IPS-20b (cell line): Measurements from ENCODE around the gene OS9.
A peak's percentile ranks its signal among the peaks of the same experiment; 100 is the strongest.

Source experiments
- H3K27ac ChIP-seq: one replicate; pipeline ENCODE4 v1.5.1; 2013; ENCODE audit warnings: low read length
- H3K27me3 ChIP-seq: 2 replicates; pipeline ENCODE4 v1.6.1; 2013; ENCODE audit warnings: mild to moderate bottlenecking, low read length, inconsistent platforms; ENCODE audit not compliant: insufficient read depth
- H3K36me3 ChIP-seq: 2 replicates; pipeline ENCODE4 v1.6.1; 2013; ENCODE audit warnings: low read depth, mild to moderate bottlenecking, inconsistent platforms, low read length, moderate library complexity; ENCODE audit not compliant: insufficient read depth
- H3K4me1 ChIP-seq: 2 replicates; pipeline ENCODE4 v1.6.1; 2013; ENCODE audit warnings: mild to moderate bottlenecking, control low read depth, inconsistent platforms, low read length, moderate library complexity; ENCODE audit not compliant: insufficient read depth
- H3K4me3 ChIP-seq: 2 replicates; pipeline ENCODE4 v1.5.1; 2013; ENCODE audit warnings: mild to moderate bottlenecking, low read length, inconsistent platforms
- H3K9ac ChIP-seq: 2 replicates; pipeline ENCODE4 v1.6.1; 2013; ENCODE audit warnings: low read depth, mild to moderate bottlenecking, inconsistent platforms, low read length, moderate library complexity
- H3K9me3 ChIP-seq: 2 replicates; pipeline ENCODE4 v1.6.1; 2013; ENCODE audit warnings: mild to moderate bottlenecking, low read depth, low read length, inconsistent platforms; ENCODE audit not compliant: insufficient read depth

OS9 gene

GRCh38 chr12:57752668-57753000 is 58.7 kb downstream of the OS9 start:
- Histone ChIP-seq H3K4me3 (peak overlapping the region; percentile 58), H3K4me1 (peaks cover 24% of the 10 kb centered on the region), H3K27ac (no peak overlapping the region), H3K27me3 (peaks cover 42% of the 10 kb centered on the region), H3K9me3 (no peaks in the 10 kb centered on the region), H3K36me3 (peaks cover 33% of the 10 kb centered on the region), H3K9ac (no peak overlapping the region; the same call in 1 of the 2 replicates)

GRCh38 chr12:57753756-57754337 is 59.9 kb downstream of the OS9 start:
- Histone ChIP-seq H3K27me3 (peaks cover 50% of the 10 kb centered on the region), H3K4me1 (peaks cover 24% of the 10 kb centered on the region), H3K4me3 (peak overlapping the region; percentile 81), H3K9ac (no peak overlapping the region; the same call in 1 of the 2 replicates), H3K27ac (no peak overlapping the region), H3K9me3 (no peaks in the 10 kb centered on the region), H3K36me3 (peaks cover 21% of the 10 kb centered on the region)

GRCh38 chr12:57754411-57755193 is 60.7 kb downstream of the OS9 start, which contains the start of gene MARCHF9:
Gene MARCHF9 (plus strand): TSS chr12:57755103. CDS start chr12:57755529, 426 bp downstream.
- H3K4me3 ChIP-seq: peak within 1 kb of the TSS; percentile 81
- H3K27me3 ChIP-seq: peaks cover 50% of the 10 kb centered on the region
- H3K36me3 ChIP-seq: peaks cover 13% of the 10 kb centered on the region
- no peak within 1 kb of the TSS for H3K27ac ChIP-seq
- H3K4me1 ChIP-seq: peaks cover 24% of the 10 kb centered on the region
- H3K9ac ChIP-seq: peak within 1 kb of the TSS; percentile 17; the same call in 1 of the 2 replicates
- no peaks in the 10 kb centered on the region for H3K9me3 ChIP-seq

GRCh38 chr12:57755194-57755453 is 61.2 kb downstream of the OS9 start:
- H3K27ac ChIP-seq: no peak overlapping the region
- H3K36me3 ChIP-seq: peaks cover 9% of the 10 kb centered on the region
- peaks cover 50% of the 10 kb centered on the region for H3K27me3 ChIP-seq
- H3K4me1 ChIP-seq: peaks cover 24% of the 10 kb centered on the region
- no peak overlapping the region for H3K9ac ChIP-seq
- H3K9me3 ChIP-seq: no peaks in the 10 kb centered on the region
- H3K4me3 ChIP-seq: no peak overlapping the region

- no peak overlapping the region for H3K9ac ChIP-seq
- H3K36me3 ChIP-seq: peaks cover 3% of the 10 kb centered on the region
- H3K27ac ChIP-seq: no peak overlapping the region
- H3K4me3 ChIP-seq: peak overlapping the region; percentile 57
- H3K9me3 ChIP-seq: no peaks in the 10 kb centered on the region
- H3K4me1 ChIP-seq: peaks cover 24% of the 10 kb centered on the region
- peaks cover 51% of the 10 kb centered on the region for H3K27me3 ChIP-seq
Observed at GRCh38 chr12:57755454-57756372, 61.8 kb downstream of the OS9 start.

- no peaks in the 10 kb centered on the region for H3K9me3 ChIP-seq
- H3K36me3 ChIP-seq: no peaks in the 10 kb centered on the region
- peak overlapping the region; percentile 57 for H3K4me3 ChIP-seq
- H3K27ac ChIP-seq: no peak overlapping the region
- H3K27me3 ChIP-seq: peaks cover 61% of the 10 kb centered on the region
- H3K4me1 ChIP-seq: peaks cover 20% of the 10 kb centered on the region
- H3K9ac ChIP-seq: no peak overlapping the region
Observed at GRCh38 chr12:57756406-57757341, 62.7 kb downstream of the OS9 start.

- Histone ChIP-seq H3K9ac (no peak overlapping the region), H3K9me3 (no peaks in the 10 kb centered on the region), H3K36me3 (no peaks in the 10 kb centered on the region), H3K4me1 (peaks cover 17% of the 10 kb centered on the region), H3K4me3 (no peak overlapping the region), H3K27me3 (peaks cover 66% of the 10 kb centered on the region), H3K27ac (no peak overlapping the region)
Observed at GRCh38 chr12:57757771-57758170, 63.8 kb downstream of the OS9 start.

- H3K27ac ChIP-seq: no peak overlapping the region
- H3K36me3 ChIP-seq: no peaks in the 10 kb centered on the region
- peaks cover 67% of the 10 kb centered on the region for H3K27me3 ChIP-seq
- no peak overlapping the region for H3K9ac ChIP-seq
- no peak overlapping the region for H3K4me3 ChIP-seq
- H3K9me3 ChIP-seq: no peaks in the 10 kb centered on the region
- H3K4me1 ChIP-seq: peaks cover 12% of the 10 kb centered on the region; the same call in 1 of the 2 replicates
Observed at GRCh38 chr12:57758552-57759359, 64.8 kb downstream of the OS9 start.

GRCh38 chr12:57759360-57759980 is 65.5 kb downstream of the OS9 start:
- Histone ChIP-seq H3K4me3 (no peak overlapping the region), H3K36me3 (no peaks in the 10 kb centered on the region), H3K4me1 (peaks cover 7% of the 10 kb centered on the region; the same call in 1 of the 2 replicates), H3K27me3 (peaks cover 67% of the 10 kb centered on the region), H3K9me3 (no peaks in the 10 kb centered on the region), H3K9ac (no peak overlapping the region), H3K27ac (no peak overlapping the region)

- peaks cover 7% of the 10 kb centered on the region; the same call in 1 of the 2 replicates for H3K4me1 ChIP-seq
- H3K9ac ChIP-seq: no peak overlapping the region
- H3K36me3 ChIP-seq: no peaks in the 10 kb centered on the region
- H3K9me3 ChIP-seq: no peaks in the 10 kb centered on the region
- no peak overlapping the region for H3K27ac ChIP-seq
- H3K4me3 ChIP-seq: no peak overlapping the region
- peaks cover 72% of the 10 kb centered on the region for H3K27me3 ChIP-seq
Observed at GRCh38 chr12:57760347-57760982, 66.5 kb downstream of the OS9 start.
